ENCODE measurements around the gene SYNE1.
"Not testable (repeated sequence)": the region's sequence is repeated elsewhere in the genome, so short reads cannot be mapped to it uniquely, and the experiment has no call there.

The SYNE1 gene

DNA sequence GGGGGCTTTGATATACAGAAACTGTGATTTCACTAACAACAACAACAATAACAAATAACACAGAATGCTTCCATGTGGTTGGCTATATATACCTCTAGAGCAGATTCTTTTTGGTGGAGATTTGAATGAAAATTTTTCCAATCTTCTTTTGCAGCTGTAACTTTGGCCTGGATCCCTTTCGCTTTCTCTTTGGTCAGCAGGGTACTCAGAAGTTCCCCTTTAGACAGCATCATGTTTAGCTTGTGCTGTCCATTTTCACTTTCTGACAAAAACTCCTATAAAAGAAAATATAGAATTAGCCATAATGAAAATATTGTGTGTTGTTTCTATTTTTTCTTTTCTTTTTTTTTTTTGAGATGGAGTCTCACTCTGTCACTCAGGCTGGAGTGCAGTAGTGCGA, 264.2 kb downstream of the SYNE1 start:
- DNase-seq (ENCODE audit: low read depth in 2 of 2) = no peak

DNA sequence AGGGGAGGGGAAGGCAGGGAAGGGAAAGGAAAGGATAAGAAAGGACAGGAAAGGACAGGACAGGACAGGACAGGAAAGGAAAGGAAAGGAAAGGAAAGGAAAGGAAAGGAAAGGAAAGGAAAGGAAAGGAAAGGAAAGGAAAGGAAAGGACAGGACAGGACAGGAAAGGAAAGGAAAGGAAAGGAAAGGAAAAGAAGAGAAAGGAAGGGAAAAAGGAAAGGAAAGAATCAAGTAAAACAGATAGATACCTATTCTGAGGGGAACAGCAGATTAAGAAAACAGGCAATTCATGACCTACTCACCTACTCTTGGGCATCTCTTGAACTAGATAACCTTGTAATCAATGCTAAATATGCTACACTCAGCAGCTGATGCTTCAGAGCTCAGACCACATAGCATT, 265.4 kb downstream of the SYNE1 start:
- no peak for DNase-seq (ENCODE audit: low read depth in 2 of 2)

DNA sequence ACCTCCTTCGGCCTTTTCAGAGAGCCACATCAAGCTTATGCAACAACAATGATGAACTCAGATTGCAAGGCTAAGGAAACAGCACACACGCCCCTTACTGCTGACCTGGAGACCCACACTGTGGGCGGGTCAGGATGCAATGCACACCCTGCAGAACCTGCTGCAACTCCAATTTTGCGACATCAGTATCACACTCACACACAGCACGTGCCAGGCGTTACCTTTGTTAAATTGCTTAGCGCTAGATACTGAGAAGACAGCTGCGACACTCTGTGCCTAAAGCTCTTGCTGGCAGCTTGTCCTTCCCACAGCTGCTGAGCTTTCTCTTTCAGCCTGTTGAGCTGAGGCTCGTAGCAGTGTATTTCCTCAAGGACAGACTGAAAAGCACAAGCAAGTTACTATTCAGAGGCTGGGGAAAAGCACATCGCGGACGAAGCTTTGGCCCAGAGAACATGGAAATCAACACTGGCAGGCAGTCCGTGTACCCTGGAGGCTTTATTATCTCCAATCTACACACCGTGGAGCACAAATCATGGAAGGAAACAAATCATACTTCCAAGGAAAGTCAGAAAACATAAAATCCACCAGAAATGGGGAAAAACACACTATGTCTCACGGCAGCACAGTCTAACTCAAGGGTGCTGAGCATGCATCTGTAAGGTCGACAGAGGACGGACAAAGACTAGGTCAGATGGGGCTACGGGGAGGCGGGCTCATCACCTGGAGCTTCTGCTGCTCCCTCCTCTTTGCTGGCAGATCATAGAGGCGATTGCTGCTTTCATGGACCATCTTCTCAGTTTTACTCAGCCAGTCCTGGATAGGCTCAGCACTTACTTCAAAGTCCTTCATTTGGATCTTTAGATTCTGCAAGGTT, 268.2 kb downstream of the SYNE1 start:
- DNase-seq (ENCODE audit: low read depth in 2 of 2) = no peak

DNA sequence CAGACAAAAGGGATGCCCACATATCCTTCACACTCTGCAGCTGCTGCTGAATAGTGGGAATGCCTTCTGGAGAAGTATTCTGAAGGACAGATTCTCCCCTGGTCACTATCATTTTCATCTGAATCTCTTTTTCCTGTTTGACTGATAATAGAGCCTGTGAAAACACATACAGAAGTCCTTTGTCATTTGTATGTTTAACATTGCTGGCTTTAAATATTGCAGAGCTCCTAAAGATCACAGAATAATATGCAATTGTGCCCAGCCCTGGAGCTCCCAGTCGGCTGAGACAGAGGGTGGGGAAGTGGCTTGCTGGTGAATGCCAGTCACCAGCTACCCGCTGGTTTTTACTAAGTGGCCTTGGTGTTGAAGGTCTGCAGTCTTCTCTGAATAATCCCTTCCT, 272.3 kb downstream of the SYNE1 start:
- DNase-seq (ENCODE audit: low read depth in 2 of 2) = no peak

DNA sequence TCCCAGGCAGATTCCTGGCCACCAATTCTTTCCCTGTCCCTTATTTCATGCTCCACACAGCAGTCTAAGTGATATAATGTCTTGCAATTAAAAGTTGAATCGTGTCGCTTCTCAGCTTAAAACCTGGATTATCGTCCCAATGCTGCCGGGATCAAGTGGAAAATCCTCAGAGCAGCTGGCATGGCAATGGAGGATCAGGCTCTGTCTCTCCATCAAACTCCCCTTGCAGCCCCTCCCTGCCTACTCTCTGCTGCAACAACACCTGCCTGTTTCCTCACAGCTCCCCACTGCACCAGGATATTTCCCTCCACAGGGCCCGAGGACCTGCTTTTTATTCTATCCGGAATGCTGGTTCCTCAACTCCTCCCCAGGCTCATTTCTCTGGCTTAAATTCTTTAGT, 277.1 kb downstream of the SYNE1 start:
- no peak for DNase-seq (ENCODE audit: low read depth in 2 of 2)

DNA sequence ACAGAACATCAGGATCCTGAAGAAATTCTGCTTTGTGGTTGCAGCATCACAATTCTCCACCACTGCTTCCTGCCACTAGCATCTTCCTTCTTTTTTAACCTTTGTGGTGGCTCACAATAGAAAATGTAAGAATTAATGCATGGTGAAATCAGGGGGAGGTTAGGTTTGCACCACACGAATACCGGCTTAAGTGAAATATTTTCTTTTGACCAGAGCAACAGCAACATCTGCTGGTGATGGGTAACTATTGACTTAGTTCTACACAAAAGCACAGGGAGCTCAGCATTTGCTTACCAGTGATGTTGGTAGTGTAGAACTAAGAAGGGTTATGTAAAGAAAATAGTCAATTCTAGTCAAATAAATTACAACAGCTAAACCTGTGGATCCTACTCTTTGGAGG, 280.5 kb downstream of the SYNE1 start:
- DNase-seq (ENCODE audit: low read depth in 2 of 2) = no peak

DNA sequence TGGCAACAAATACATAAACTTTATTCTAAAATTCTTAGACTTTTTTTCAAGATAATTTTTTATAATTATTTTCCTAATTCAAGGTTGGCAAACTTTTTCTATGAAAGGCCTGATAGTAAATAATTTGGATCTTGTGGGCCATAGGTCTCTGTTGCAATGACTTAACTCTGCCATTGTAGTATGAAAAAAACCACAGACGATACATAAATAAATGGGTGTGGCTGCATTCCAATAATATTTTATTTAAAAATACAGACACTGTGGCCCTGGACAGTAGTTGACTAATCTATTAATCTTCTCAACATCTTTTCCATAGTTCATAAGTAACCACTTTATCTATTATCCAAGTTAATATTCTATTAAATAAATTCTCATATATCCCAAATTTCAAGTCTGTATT, 281.1 kb downstream of the SYNE1 start:
- no peak for DNase-seq (ENCODE audit: low read depth in 2 of 2)

DNA sequence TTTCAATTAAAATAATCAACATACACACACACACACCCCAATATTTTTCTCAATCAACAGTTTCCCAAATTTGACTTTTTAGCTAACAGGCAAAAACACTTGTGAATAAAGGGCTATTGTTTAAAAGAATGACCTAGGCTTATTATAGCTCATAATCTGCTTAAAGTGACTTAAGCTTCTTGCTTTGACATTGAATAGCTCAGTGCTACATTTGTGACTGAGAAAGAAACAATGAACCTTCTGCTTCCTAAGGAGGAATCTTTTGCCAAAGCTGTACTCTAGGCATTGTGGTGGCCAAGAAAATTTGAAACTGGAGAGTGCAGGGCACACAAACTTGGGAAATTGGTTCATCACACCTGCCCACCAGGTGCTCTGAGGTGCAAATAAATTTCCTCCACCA, 282.0 kb downstream of the SYNE1 start:
- no peak for DNase-seq (ENCODE audit: low read depth in 2 of 2)

DNA sequence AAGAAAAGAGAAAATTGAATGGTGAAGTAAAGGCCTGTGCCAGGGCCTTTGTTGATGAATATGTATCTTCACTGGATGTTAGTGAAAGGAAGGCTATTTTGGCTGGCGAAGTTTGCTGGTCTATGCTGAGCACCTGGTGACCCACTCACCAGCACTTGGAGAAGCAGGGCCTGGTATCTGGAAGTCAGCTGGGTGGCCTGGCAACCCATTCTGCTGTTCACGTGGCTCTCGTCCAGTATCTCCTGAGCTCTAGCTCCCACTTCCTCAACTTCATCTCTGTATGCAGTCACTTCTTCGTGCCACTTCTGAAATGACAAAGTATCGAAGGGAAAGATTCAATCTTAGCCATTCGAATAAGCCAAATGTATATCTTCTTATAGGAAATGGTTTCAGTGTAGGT, 283.7 kb downstream of the SYNE1 start:
- DNase-seq (ENCODE audit: low read depth in 2 of 2) = no peak

DNA sequence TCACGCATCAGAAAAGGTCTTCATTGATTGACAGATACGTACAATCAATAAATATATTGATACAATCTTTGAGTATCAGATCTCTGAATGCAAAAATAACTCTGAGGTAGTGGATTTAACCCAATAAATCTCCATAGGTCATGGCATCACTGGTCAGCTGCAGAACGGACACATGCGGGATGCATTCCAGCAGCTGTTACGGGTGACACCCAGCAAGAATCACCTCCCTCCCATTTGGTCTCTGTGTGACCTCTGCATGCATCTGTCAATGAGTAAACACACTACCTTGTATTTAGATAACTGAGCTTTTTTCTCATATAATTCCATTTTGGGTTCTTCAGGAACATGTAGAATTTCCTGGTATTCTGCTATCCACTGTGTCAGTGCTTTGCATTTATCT, 285.4 kb downstream of the SYNE1 start:
- DNase-seq (ENCODE audit: low read depth in 2 of 2) = no peak

DNA sequence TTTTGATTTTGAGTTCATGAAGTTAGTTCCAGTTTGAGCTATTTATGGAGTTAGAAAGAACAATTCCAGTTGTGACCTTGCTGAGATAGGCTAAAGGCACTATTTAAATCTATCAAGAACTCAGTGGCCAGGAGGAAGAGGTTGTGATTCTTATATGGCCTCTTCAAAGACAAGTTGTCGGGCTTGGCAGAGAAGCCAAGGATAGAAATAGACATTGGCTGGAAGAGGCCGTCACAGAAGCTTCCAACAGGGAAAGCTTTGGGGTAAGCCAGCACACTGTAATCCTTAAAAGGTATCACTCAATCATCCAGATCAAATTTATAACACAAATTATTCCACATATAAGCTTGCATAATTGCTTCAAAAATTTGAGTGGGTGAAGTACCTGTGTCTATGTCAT, 286.1 kb downstream of the SYNE1 start:
- no peak for DNase-seq (ENCODE audit: low read depth in 2 of 2)

DNA sequence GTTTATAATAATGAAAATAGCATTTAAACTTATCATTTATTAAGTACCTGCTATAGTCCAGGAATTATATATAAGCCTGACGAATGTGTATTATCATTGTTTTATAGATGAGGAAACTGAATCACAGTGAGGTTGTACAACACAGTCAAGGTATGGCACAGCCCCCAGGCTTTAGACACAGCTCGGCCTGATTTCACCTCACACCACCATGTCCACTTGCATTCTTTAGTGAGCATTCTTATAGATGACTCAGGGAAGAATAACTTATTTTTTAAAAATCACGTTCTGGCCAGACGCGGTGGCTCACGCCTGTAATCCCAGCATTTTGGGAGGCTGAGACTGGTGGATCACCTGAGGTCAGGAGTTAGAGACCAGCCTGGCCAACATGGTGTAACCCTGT, 289.0 kb downstream of the SYNE1 start:
- no peak for DNase-seq (ENCODE audit: low read depth in 2 of 2)

DNA sequence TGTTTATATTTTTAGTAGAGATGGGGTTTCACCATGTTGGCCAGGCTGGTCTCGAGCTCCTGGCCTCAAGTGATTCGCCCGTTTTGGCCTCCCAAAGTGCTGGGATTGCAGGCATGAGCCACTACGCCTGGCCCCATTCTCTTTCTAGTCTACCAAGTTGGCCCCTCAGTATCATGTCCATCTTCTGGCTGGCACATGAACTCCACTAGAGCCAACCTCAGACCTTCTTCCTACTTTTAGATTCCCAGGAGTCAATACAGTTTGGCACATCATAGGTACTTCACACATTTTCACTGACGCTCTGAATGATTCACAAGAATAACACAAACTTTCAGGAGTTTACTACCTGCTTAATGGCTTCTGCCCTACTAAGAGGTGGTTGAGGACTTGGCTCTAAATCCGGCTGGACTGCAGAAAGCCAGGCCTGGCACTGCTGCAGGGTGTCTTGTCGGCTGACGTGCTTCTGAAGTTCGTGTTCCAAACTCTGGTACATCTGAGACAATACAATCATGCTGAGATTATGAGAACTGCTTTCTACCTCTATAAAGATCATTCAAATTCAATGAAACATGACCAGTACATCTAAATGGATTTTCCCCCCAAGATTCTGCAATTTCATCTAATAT, 293.3 kb downstream of the SYNE1 start:
- DNase-seq (ENCODE audit: low read depth in 2 of 2) = no peak

DNA sequence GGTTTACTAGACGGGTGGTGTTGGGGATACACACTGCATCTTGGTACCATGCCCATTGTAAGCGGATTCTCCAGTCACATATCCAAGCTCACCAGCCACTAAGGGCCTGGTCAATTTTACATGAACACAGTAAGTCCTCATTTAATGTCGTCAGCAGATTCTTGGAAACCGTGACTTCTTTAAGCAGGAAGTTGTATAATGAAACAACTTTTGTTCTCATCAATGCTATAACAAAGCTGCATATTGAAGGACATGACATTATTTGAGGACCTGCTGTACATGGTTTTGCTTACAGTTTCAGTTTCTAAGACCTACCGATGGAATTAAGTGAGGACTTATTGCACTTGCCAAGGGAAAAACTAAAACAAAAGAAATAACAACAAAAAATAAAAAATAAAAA, 295.6 kb downstream of the SYNE1 start:
- DNase-seq (ENCODE audit: low read depth in 2 of 2) = no peak

DNA sequence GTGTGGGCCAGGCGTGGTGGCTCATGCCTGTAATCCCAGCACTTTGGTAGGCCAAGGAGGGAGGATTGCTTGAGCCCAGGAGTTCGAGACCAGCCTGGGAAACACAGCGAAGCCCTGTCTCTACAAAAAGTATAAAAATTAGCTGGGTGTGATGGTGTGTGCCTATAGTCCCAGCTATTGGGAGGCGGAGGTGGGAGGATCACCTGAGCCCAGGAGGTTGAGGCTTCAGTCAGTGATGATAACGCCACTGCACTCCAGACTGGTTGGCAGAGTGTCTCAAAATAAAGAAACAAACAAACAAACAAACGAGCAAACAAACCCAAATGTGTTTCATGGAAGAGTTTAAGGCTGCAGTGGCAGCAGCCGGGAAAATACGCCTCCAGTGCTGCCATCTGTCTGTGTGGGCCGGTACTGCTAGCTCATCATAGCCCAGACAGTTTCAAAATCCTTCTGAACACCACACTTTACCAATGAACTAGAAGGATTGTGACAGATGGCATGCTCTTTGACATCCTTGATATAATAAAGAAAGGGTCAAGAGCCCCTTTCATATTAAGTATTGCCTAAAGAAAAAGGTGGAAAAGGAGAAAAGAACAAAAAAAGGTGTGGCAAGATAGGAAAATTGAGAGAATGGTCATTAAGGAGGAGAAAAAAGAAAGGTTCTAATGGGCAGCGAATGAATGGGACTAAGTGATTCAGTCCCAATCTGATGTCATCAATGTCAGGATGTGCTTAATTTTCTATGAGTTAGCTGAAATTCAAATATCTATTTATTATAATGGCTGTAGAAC, 298.6 kb downstream of the SYNE1 start:
- peak; percentile 33 to 48 for DNase-seq (ENCODE audit: low read depth in 2 of 2)

DNA sequence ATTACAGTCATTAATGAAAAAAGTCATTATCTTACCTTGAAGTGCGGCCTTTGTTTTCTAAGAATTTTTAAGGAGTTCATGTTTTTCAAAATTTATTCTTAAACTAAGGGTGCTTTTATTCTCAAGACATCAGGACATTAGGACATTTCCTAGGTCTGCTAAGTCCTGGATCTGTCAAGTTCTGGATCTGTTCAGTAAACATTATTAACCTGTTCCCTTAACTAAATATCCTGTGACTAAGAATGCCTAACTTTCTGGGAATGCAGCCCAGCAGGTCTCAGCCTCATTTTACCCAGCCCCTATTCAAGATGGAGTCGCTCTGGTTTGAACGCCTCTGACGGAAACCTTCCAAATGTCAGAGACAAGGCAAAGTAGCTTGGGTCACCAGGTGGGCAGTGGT, 302.6 kb downstream of the SYNE1 start:
- no peak for DNase-seq (ENCODE audit: low read depth in 2 of 2)

DNA sequence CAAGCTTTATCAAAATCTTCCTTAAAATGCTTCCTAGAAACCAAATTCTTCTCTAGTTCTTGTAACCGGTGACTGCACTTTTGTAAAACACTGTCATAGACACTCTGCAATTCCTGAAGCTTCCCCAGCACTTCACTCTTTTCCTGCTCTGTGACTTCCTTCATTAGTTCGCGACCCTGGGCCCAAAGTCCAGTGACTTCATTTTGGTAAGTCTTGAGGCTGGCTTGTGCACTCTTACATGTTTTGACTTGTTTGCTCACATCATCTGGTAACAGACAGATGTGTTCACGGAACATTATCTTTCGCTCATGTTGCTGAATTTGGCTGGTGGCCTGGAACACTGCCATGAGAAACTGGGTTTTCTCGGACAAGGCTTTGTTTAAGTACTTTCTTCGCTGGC, 306.2 kb downstream of the SYNE1 start:
- no peak for DNase-seq (ENCODE audit: low read depth in 2 of 2)

DNA sequence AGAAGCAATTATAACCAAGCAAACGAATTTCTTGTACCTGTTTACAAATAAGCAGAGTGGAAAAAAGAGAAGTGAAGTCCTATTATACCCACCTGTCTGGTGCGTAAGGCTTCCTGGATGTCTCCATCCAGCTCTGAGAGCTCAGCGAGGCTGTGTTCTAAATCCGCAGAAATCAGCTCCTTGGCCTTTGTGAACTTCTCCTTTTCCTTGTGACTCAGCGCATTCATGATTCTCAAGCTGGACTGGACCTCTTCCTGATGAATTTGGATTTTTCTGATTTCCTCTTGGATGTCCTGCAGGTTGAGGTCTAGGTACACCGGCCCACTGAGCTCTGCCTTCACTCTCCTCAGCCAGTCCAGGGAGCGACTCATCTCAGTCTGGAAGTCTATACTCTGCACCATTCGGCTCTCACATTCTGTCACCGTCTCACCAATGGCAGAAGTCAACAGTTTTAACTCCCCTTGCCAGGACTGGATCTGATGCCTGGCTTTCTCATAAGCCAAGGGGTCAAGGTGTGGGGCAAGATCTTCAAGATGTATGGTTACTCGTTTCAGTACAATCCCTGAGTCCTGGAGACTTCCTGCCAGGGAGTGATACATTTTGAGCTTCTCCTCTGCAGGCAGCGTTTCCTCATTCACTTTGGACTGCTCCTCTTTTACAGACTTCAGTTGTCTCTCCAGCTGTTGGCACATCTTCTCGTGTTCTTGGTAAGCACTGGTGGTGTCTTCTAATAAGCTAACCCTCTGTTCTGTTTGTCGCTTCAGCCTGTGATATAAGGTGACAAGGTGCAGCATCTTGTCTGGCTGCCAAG, 307.3 kb downstream of the SYNE1 start:
- no peak for DNase-seq (ENCODE audit: low read depth in 2 of 2)

DNA sequence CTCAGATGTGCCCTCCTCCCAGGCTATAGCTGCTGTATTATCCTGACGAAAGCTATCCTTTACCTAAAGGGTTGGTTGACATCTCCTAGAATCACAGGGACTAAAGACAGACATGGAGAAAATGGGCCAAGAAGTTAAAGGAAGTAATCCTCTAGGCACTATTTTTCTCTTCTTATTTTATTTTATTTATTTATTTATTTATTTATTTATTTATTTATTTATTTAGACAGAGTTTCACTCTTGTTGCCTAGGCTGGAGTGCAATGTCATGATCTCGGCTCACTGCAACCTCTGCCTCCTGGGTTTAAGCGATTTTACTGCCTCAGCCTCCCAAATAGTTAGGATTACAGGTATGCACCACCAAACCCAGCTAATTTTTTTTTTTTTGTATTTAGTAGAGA, 309.0 kb downstream of the SYNE1 start:
- DNase-seq (ENCODE audit: low read depth in 2 of 2) = not testable (repeated sequence)

DNA sequence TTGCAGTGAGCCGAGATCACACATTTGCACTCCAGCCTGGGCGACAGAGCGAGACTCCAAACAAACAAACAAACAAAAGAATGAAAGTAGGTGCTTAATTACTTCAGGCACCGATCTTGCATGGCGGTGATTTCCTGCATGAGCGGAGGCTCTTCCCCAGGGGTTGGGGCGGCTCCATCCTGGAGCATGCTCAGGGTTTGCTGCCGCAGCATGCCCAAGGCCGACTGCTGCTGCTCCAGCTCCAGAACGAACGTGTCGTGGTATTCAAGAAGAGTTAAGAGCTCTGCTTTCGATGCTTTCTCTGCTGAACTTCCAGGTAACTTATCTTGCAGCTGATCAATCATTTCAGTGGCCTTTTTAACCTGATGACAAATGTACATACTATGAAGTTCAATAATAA, 313.8 kb downstream of the SYNE1 start:
- DNase-seq (ENCODE audit: low read depth in 2 of 2) = no peak

DNA sequence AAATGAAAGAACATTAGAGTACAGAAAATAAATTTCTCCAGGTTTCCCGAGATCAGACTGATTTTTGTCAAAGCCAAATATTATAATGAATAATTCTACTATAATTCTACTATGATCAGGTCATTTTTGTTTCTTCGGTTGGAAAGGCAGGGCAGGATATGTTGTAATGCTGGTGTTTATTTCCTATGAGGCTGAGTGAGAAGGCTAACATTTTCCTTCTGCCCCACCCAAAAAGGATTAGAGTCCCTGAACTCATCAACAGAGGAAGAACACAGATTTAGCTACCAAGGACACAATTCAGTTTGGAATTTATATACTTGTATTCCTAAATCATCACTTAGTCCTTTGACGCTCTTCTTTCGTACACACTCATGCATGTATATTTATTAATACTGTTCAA, 318.9 kb downstream of the SYNE1 start:
- DNase-seq (ENCODE audit: low read depth in 2 of 2) = no peak

DNA sequence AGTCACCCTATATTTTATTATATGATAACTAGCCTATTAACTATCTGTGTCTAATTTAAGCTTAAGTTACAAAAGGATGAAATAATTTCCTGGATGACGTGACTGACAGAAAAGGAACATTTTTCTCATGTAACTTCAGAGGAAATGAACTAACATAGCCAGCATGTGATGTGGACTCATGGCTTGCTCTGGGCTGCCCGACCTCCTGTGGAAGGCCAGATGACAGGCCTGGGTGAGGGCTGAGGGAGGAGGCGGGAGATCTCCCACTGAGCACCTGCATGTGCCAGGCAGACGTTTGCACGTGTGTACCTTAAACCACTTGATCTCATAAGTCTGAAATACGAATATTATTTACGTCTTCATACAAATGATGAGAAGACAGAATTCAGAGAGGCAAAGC, 321.1 kb downstream of the SYNE1 start:
- no peak for DNase-seq (ENCODE audit: low read depth in 2 of 2)

Data from activated CD4-positive, alpha-beta T cell treated with anti-CD3 and anti-CD28 coated beads for 24 hours (primary cell).